HL-60 (cell line): ENCODE results near the gene KPNA1.

ENCODE experiments used
- DNase-seq, 2 experiments: peaks; one replicate each; pipeline ENCODE4 v3.0.0-alpha.2; 2010 to 2020; ENCODE audit warnings: low read depth in 1 of 2, low spot score in 1 of 2
- H3K27ac ChIP-seq: fragments of 250-450 bp; sonication (Bioruptor Pico); replicated peaks from 2 replicates; pipeline ENCODE4 v1.5.1; 2020; ENCODE audit warnings: mild to moderate bottlenecking, moderate library complexity
- H3K27me3 ChIP-seq: fragments of 250-450 bp; sonication (Bioruptor Pico); 2 replicates; pipeline ENCODE4 v1.5.1; 2021; ENCODE audit warnings: mild to moderate bottlenecking, moderate library complexity; ENCODE audit not compliant: insufficient read depth, poor library complexity, severe bottlenecking
- H3K4me3 ChIP-seq: replicated peaks from 2 replicates; pipeline ENCODE4 v1.5.1; 2011; ENCODE audit warnings: mild to moderate bottlenecking, control low read depth, low read length; ENCODE audit not compliant: insufficient read depth
- CTCF ChIP-seq: IDR thresholded peaks from one replicate; pipeline ENCODE4 v1.5.1; 2011; ENCODE audit warnings: low read length, control low read depth, inconsistent platforms; ENCODE audit not compliant: insufficient read depth
- GABPA ChIP-seq: IDR thresholded peaks from 2 replicates; pipeline ENCODE4 v1.6.1; 2012; ENCODE audit warnings: low read depth
- POLR2AphosphoS5 ChIP-seq: IDR thresholded peaks from 2 replicates; pipeline ENCODE4 v1.6.1; 2012; ENCODE audit warnings: low read depth
- REST ChIP-seq: IDR thresholded peaks from 2 replicates; pipeline ENCODE4 v1.6.1; 2012; ENCODE audit warnings: low read depth; ENCODE audit not compliant: insufficient replicate concordance
- SPI1 ChIP-seq: IDR thresholded peaks from 2 replicates; pipeline ENCODE4 v1.6.1; 2012; ENCODE audit warnings: low read depth, mild to moderate bottlenecking, borderline replicate concordance

The KPNA1 gene

GRCh38 chr3:122533480-122533879, 18.7 kb upstream of the KPNA1 start:
- Histone ChIP-seq H3K4me3 (no peak overlapping the region), H3K27me3 (no peaks in the 10 kb centered on the region), H3K27ac (0 out of 2 replicates have a peak overlapping the region, but pooled peaks have one; percentile 2)
- TF ChIP-seq REST (no peak), GABPA (no peak), CTCF (no peak), POLR2AphosphoS5 (no peak), SPI1 (no peak)
- DNase-seq: no peak

GRCh38 chr3:122530164-122530563, 15.4 kb upstream of the KPNA1 start:
- no peak for DNase-seq
- Histone ChIP-seq H3K4me3 (no peak overlapping the region), H3K27ac (no peak overlapping the region), H3K27me3 (no peaks in the 10 kb centered on the region)
- TF ChIP-seq GABPA: no peak
- TF ChIP-seq SPI1: no peak
- TF ChIP-seq POLR2AphosphoS5: no peak
- TF ChIP-seq CTCF: no peak
- TF ChIP-seq REST: no peak

GRCh38 chr3:122523317-122523716, 8.6 kb upstream of the KPNA1 start:
- no peak overlapping the region for H3K27ac ChIP-seq
- H3K27me3 ChIP-seq: no peaks in the 10 kb centered on the region
- no peak for DNase-seq
- TF ChIP-seq POLR2AphosphoS5 (no peak), CTCF (no peak), GABPA (no peak), SPI1 (no peak), REST (no peak)
- no peak overlapping the region for H3K4me3 ChIP-seq
